Measurements from ENCODE around the gene DENND5B. TPM values are rescaled to one million over a fixed set of nuclear protein-coding genes. Genes with fewer than 3 reads are reported as not detected.

The DENND5B gene
- total and polyA plus RNA-seq, 4 donors: 4.5 to 23.1 (median 9.3) TPM

DNA sequence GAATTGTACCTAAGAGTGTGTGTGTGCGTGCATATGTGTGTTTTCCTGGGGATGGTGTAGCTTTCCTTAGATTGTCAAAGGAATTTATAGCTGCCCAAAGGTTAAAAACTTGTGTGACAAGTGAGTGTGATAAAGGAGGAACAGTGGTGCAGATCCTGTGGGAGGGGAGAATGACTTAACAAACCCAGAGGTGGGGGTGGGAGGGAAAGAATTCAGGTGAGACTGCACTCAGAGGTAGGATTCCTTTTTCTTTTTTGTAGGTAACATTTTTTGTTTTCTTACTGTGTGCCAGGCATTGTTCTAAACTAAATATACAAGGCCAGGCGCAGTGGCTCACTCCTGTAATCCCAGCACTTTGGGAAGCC is 219.7 kb downstream of the DENND5B start:
- TF ChIP-seq HNF4G (IDR thresholded peaks at IDR 0.05) (no peak), YY1 (IDR thresholded peaks at IDR 0.05) (no peak), FOXA2 (IDR thresholded peaks at IDR 0.05) (no peak), FOXA1 (IDR thresholded peaks at IDR 0.05) (no peak), SP1 (IDR thresholded peaks at IDR 0.05) (no peak), RAD21 (IDR thresholded peaks at IDR 0.05) (no peak), TAF1 (conservative IDR thresholded peaks at IDR 0.05) (no peak), RXRA (IDR thresholded peaks at IDR 0.05) (no peak), NR2F2 (IDR thresholded peaks at IDR 0.05) (no peak), EGR1 (IDR thresholded peaks at IDR 0.05; ENCODE audit: low read depth in 2 of 2) (no peak), GABPA (IDR thresholded peaks at IDR 0.05 in 1 of 2, conservative IDR thresholded peaks at IDR 0.05 in 1 of 2) (no peak), HNF4A (conservative IDR thresholded peaks at IDR 0.05) (no peak)
- TF ChIP-seq, protein P1, sequence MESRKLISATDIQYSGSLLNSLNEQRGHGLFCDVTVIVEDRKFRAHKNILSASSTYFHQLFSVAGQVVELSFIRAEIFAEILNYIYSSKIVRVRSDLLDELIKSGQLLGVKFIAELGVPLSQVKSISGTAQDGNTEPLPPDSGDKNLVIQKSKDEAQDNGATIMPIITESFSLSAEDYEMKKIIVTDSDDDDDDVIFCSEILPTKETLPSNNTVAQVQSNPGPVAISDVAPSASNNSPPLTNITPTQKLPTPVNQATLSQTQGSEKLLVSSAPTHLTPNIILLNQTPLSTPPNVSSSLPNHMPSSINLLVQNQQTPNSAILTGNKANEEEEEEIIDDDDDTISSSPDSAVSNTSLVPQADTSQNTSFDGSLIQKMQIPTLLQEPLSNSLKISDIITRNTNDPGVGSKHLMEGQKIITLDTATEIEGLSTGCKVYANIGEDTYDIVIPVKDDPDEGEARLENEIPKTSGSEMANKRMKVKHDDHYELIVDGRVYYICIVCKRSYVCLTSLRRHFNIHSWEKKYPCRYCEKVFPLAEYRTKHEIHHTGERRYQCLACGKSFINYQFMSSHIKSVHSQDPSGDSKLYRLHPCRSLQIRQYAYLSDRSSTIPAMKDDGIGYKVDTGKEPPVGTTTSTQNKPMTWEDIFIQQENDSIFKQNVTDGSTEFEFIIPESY (IDR thresholded peaks at IDR 0.05): no peak
- TF ChIP-seq, protein P2, sequence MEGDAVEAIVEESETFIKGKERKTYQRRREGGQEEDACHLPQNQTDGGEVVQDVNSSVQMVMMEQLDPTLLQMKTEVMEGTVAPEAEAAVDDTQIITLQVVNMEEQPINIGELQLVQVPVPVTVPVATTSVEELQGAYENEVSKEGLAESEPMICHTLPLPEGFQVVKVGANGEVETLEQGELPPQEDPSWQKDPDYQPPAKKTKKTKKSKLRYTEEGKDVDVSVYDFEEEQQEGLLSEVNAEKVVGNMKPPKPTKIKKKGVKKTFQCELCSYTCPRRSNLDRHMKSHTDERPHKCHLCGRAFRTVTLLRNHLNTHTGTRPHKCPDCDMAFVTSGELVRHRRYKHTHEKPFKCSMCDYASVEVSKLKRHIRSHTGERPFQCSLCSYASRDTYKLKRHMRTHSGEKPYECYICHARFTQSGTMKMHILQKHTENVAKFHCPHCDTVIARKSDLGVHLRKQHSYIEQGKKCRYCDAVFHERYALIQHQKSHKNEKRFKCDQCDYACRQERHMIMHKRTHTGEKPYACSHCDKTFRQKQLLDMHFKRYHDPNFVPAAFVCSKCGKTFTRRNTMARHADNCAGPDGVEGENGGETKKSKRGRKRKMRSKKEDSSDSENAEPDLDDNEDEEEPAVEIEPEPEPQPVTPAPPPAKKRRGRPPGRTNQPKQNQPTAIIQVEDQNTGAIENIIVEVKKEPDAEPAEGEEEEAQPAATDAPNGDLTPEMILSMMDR (IDR thresholded peaks at IDR 0.05; ENCODE audit: low read depth, low read length, missing input control): no peak
- TF ChIP-seq, protein P3, sequence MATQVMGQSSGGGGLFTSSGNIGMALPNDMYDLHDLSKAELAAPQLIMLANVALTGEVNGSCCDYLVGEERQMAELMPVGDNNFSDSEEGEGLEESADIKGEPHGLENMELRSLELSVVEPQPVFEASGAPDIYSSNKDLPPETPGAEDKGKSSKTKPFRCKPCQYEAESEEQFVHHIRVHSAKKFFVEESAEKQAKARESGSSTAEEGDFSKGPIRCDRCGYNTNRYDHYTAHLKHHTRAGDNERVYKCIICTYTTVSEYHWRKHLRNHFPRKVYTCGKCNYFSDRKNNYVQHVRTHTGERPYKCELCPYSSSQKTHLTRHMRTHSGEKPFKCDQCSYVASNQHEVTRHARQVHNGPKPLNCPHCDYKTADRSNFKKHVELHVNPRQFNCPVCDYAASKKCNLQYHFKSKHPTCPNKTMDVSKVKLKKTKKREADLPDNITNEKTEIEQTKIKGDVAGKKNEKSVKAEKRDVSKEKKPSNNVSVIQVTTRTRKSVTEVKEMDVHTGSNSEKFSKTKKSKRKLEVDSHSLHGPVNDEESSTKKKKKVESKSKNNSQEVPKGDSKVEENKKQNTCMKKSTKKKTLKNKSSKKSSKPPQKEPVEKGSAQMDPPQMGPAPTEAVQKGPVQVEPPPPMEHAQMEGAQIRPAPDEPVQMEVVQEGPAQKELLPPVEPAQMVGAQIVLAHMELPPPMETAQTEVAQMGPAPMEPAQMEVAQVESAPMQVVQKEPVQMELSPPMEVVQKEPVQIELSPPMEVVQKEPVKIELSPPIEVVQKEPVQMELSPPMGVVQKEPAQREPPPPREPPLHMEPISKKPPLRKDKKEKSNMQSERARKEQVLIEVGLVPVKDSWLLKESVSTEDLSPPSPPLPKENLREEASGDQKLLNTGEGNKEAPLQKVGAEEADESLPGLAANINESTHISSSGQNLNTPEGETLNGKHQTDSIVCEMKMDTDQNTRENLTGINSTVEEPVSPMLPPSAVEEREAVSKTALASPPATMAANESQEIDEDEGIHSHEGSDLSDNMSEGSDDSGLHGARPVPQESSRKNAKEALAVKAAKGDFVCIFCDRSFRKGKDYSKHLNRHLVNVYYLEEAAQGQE (IDR thresholded peaks at IDR 0.05): no peak
- TF ChIP-seq, protein P4, sequence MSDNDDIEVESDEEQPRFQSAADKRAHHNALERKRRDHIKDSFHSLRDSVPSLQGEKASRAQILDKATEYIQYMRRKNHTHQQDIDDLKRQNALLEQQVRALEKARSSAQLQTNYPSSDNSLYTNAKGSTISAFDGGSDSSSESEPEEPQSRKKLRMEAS (IDR thresholded peaks at IDR 0.05): no peak
- no peaks in the 10 kb centered on the region for H3K27me3 ChIP-seq (ENCODE audit: control insufficient read depth in 4 of 4, insufficient read depth in 4 of 4, low read length in 3 of 4)
- no peaks in the 10 kb centered on the region for H3K9me3 ChIP-seq (ENCODE audit: control insufficient read depth in 4 of 4, low read length in 3 of 4)
- H3K4me1 ChIP-seq (ENCODE audit: control insufficient read depth in 4 of 4, insufficient read depth in 4 of 4, low read length in 3 of 4): no peaks in the 10 kb centered on the region
- no peak overlapping the region for H3K9ac ChIP-seq (ENCODE audit: low read depth in 1 of 2, low read length in 2 of 2)
- no peak overlapping the region for H3K4me3 ChIP-seq (ENCODE audit: low read depth in 1 of 3, low read length in 3 of 3)
- no peak for DNase-seq (ENCODE audit: low spot score)
- no peak overlapping the region for H3K27ac ChIP-seq (ENCODE audit: low read depth in 1 of 2, low read length in 2 of 2)
- 89% methylated on average over 2 of the region's 2 CpGs for WGBS
- no peaks in the 10 kb centered on the region for H3K36me3 ChIP-seq (ENCODE audit: control insufficient read depth in 4 of 4, insufficient read depth in 3 of 4, low read depth in 1 of 4, low read length in 3 of 4)

Measured in liver (tissue), 9 donors.